Gastroesophageal sphincter (tissue), 3 donors: Measurements from ENCODE around the gene HAUS7.

Experiments used
- CTCF ChIP-seq, 4 experiments: fragments of 200-600 bp in 2 of 4; fragments of 450-650 bp in 2 of 4; sonication (generic) in 1 of 4; IDR thresholded peaks; one replicate each; pipeline ENCODE4 v1.5.1; 2017 to 2019; ENCODE audit warnings: antibody characterized with exemption in 4 of 4, mild to moderate bottlenecking in 2 of 4, moderate library complexity in 2 of 4
- POLR2AphosphoS5 ChIP-seq: sonication (generic); formaldehyde crosslinking; IDR thresholded peaks from one replicate; pipeline ENCODE4 v1.6.1; 2017; ENCODE audit warnings: antibody characterized with exemption

DNA sequence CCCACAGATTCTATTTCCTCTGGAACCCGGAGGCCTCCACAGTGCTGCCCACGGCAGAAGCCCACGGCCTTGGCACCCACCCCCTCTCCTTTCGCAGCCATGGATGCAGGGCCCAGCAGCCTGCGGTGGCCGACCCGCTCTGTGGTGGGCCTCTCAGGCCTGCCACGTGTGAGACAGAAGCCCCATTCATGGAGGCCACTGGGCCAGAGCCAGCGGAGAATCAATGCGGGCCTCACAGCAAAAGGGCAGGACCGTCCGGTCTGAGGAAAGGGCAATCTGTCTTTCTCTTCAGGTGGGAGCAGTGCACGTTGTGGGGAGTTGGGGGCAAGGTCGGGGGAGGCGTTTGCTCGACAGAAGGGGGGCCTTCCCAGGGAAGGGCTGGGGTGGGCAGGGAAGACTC is 8.4 kb upstream of the HAUS7 start:
- TF ChIP-seq CTCF (IDR thresholded peaks at IDR 0.05) (no peak), POLR2AphosphoS5 (no peak)
